Endothelial cell of umbilical vein (primary cell): ENCODE data around the gene MROH9. TPM values are rescaled to one million over a fixed set of nuclear protein-coding genes. Genes with fewer than 3 reads are reported as not detected.

Source experiments
- BruUV-seq: library from RNA; stranded (reverse); fragments of 400-500 nt; replicated peaks from 2 replicates; lab custom pipeline; 2021; lab: Mats Ljungman, UMichigan
- CTCF ChIA-PET: fragments of 300-600, 350-600 bp; sonication (Branson Sonifier 250); formaldehyde crosslinking; loops from one replicate; lab custom pipeline; 2021; ENCODE audit warnings: antibody characterized with exemption, inconsistent platforms; lab: Charles Lee
- POLR2A ChIA-PET: fragments of 300-600, 350-600 bp; sonication (Branson Sonifier 250); formaldehyde crosslinking; loops from one replicate; lab custom pipeline; 2021; ENCODE audit warnings: antibody characterized with exemption, inconsistent platforms; lab: Charles Lee
- DNase-seq: peaks from one replicate; pipeline ENCODE4 v3.0.0-alpha.2; 2011; ENCODE audit warnings: low read depth, low spot score
- FAIRE-seq: peaks from 2 replicates; lab custom pipeline; 2011; peaks lifted over from hg19 to GRCh38; lab: Jason Lieb, UNC
- H2AFZ ChIP-seq: 2 replicates; pipeline ENCODE4 v1.6.0; 2012; ENCODE audit warnings: low read depth, low read length, control low read depth, inconsistent platforms
- H3K27ac ChIP-seq: 2 replicates; pipeline ENCODE4 v1.5.1; 2011; ENCODE audit warnings: low read depth, mild to moderate bottlenecking, control low read depth, low read length, moderate library complexity; ENCODE audit not compliant: insufficient read depth
- H3K27me3 ChIP-seq, 2 experiments: 2 replicates each; pipeline versions ENCODE4 v1.6.0 to v1.6.1; 2011; ENCODE audit warnings: low read length in 2 of 2, mixed read lengths in 1 of 2; ENCODE audit not compliant: control insufficient read depth in 2 of 2, insufficient read depth in 2 of 2
- H3K36me3 ChIP-seq, 2 experiments: 2 replicates in 1 of 2; 3 replicates in 1 of 2; pipeline ENCODE4 v1.5.1; 2011; ENCODE audit warnings: low read length in 2 of 2, mild to moderate bottlenecking in 1 of 2, moderate library complexity in 1 of 2; ENCODE audit not compliant: control insufficient read depth in 2 of 2, insufficient read depth in 2 of 2; ENCODE audit errors: extremely low read depth in 1 of 2
- H3K4me1 ChIP-seq: 3 replicates; pipeline ENCODE4 v1.5.1; 2011; ENCODE audit warnings: mild to moderate bottlenecking, low read length; ENCODE audit not compliant: control insufficient read depth, insufficient read depth; ENCODE audit errors: extremely low read depth
- H3K4me2 ChIP-seq: 2 replicates; pipeline ENCODE4 v1.6.1; 2011; ENCODE audit warnings: low read length, control low read depth, mixed read lengths; ENCODE audit not compliant: insufficient read depth
- H3K4me3 ChIP-seq, 3 experiments: fragments of 200-600 bp in 1 of 3; sonication (generic), shearing (Covaris generic) in 1 of 3; replicated peaks in 1 of 3; 2 replicates each; pipeline ENCODE4 v1.5.1; 2011 to 2016; ENCODE audit warnings: control low read depth in 3 of 3, low read length in 3 of 3, mild to moderate bottlenecking in 2 of 3, inconsistent platforms in 1 of 3, low read depth in 1 of 3, moderate library complexity in 1 of 3; ENCODE audit not compliant: insufficient read depth in 1 of 3
- H3K79me2 ChIP-seq: 2 replicates; pipeline ENCODE4 v1.6.0; 2012; ENCODE audit warnings: low read length, inconsistent platforms; ENCODE audit not compliant: control insufficient read depth, insufficient read depth
- H3K9ac ChIP-seq: replicated peaks from 2 replicates; pipeline ENCODE3; 2011; ENCODE audit warnings: low read length, control low read depth; ENCODE audit not compliant: insufficient read depth; ENCODE audit errors: extremely low read depth
- H3K9me1 ChIP-seq: replicated peaks from 3 replicates; pipeline ENCODE4 v1.6.0; 2011; ENCODE audit warnings: mild to moderate bottlenecking, low read length; ENCODE audit not compliant: control insufficient read depth, insufficient read depth; ENCODE audit errors: extremely low read depth
- H3K9me3 ChIP-seq: replicated peaks from 2 replicates; pipeline ENCODE4 v1.5.1; 2012; ENCODE audit warnings: low read length, inconsistent platforms; ENCODE audit not compliant: control insufficient read depth, insufficient read depth
- H4K20me1 ChIP-seq: replicated peaks from 2 replicates; pipeline ENCODE3; 2011; ENCODE audit warnings: mild to moderate bottlenecking, low read length; ENCODE audit not compliant: control insufficient read depth, insufficient read depth; ENCODE audit errors: extremely low read depth
- CTCF ChIP-seq, 2 donors: IDR thresholded peaks; 1 replicate in 1 of 2; 2 replicates in 1 of 2; pipeline ENCODE4 v1.5.1; 2011; ENCODE audit warnings: low read length in 2 of 2, mild to moderate bottlenecking in 2 of 2, moderate library complexity in 2 of 2, control low read depth in 1 of 2, inconsistent platforms in 1 of 2, low read depth in 1 of 2; ENCODE audit not compliant: insufficient read depth in 1 of 2; ENCODE audit errors: extremely low read depth in 1 of 2
- EZH2 ChIP-seq: IDR thresholded peaks from 2 replicates; pipeline ENCODE4 v1.6.1; 2012; ENCODE audit warnings: borderline replicate concordance, low read depth, mild to moderate bottlenecking, moderate library complexity, low read length, inconsistent platforms; ENCODE audit not compliant: severe bottlenecking
- FOS ChIP-seq: IDR thresholded peaks from 2 replicates; pipeline ENCODE4 v1.6.1; 2011; ENCODE audit warnings: mild to moderate bottlenecking, low read length, moderate library complexity, borderline replicate concordance; ENCODE audit not compliant: insufficient read depth
- GATA2 ChIP-seq: IDR thresholded peaks from 2 replicates; pipeline ENCODE4 v1.7.0; 2011; ENCODE audit warnings: low read depth, mild to moderate bottlenecking, moderate library complexity, mixed read lengths, low read length; ENCODE audit not compliant: insufficient read length, insufficient read depth
- JUN ChIP-seq: IDR thresholded peaks from 2 replicates; pipeline ENCODE4 v1.6.1; 2011; ENCODE audit warnings: borderline replicate concordance, low read depth; ENCODE audit not compliant: insufficient read length, insufficient read depth
- MAX ChIP-seq: IDR thresholded peaks from 2 replicates; pipeline ENCODE4 v1.6.1; 2011; ENCODE audit not compliant: insufficient read depth, insufficient read length
- MYC ChIP-seq: IDR thresholded peaks from one replicate; pipeline ENCODE4 v1.6.1; 2011; ENCODE audit warnings: mild to moderate bottlenecking, low read depth, low read length
- POLR2A ChIP-seq: IDR thresholded peaks from 2 replicates; pipeline ENCODE4 v1.6.1; 2012; ENCODE audit warnings: low read depth, mild to moderate bottlenecking, control low read depth, low read length
- POLR2AphosphoS5 ChIP-seq: IDR thresholded peaks from 2 replicates; pipeline ENCODE4 v1.6.1; 2012; ENCODE audit warnings: low read depth, mild to moderate bottlenecking, control low read depth, low read length, moderate library complexity; ENCODE audit not compliant: insufficient read depth
- dilution Hi-C: fragments of 300-500 bp; cut with MboI; formaldehyde crosslinking; loops from one replicate; pipeline ENCODE4 v1.15.0; 2019; ENCODE audit warnings: low sequenced_read_pairs; ENCODE audit not compliant: extremely low pct_ligation_motif_present
- intact Hi-C: fragments of 100-400 bp; cut with micrococcal nuclease; formaldehyde crosslinking; loops from one replicate; pipeline ENCODE4 v1.10.0; 2022
- polyA plus RNA-seq, 4 experiments: library from polyadenylated mRNA; depleted of rRNA in 3 of 4; stranded (reverse) in 3 of 4; unstranded in 1 of 4; fragments of >200 nt; gene quantifications; 2 replicates each; pipeline versions ENCODE4 v1.2.1 to v1.2.3, GENCODE V29; 2011 to 2012; ENCODE audit warnings: missing spikeins in 1 of 4
- total RNA-seq: library from RNA; stranded (reverse); gene quantifications from 2 replicates; pipeline ENCODE4 v1.2.3, GENCODE V29; 2021

Gene MROH9
- total and polyA plus RNA-seq, 2 donors (not counting 3 experiments of a cell fraction or from before 2014, with no cell fraction given), result not detected

DNA sequence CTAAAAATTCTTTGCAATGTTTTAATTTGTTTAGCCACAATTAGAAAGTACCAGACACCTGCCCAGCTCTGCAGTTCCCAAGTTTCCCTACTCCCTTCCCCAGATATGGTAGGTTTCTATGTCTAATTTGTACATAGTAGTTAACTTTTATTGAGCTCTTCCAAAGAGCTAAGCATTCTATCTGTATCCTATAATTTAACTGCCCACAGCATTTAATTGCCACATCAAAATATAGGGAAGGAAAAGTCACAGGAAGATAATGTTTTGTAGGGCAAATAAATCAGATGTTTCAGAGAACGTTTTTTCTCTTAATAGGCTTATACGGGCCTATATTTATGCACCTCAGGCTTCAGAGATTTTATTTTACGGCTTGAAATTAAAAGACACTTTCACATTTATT, 139.7 kb downstream of the MROH9 start:
- no peak for FAIRE-seq
- Histone ChIP-seq H3K9ac (no peak overlapping the region), H3K4me1 (no peaks in the 10 kb centered on the region), H3K4me3 (no peak overlapping the region), H3K4me2 (no peak overlapping the region), H3K27me3 (no peaks in the 10 kb centered on the region), H3K9me1 (no peaks in the 10 kb centered on the region), H3K79me2 (no peaks in the 10 kb centered on the region), H3K36me3 (no peaks in the 10 kb centered on the region), H3K27ac (no peak overlapping the region), H4K20me1 (no peaks in the 10 kb centered on the region), H2AFZ (no peak overlapping the region), H3K9me3 (no peaks in the 10 kb centered on the region)
- ChIA-PET CTCF (no interaction called here), POLR2A (no interaction called here)
- no peak for TF ChIP-seq GATA2
- TF ChIP-seq POLR2A, result no peak
- no peak for TF ChIP-seq FOS
- no peak for TF ChIP-seq JUN
- TF ChIP-seq MYC, result no peak
- no peak for TF ChIP-seq POLR2AphosphoS5
- TF ChIP-seq EZH2, result no peak
- TF ChIP-seq CTCF (IDR thresholded peaks at IDR 0.05; ENCODE audit: extremely low read depth in 1 of 2, insufficient read depth in 1 of 2, low read depth in 1 of 2, low read length in 2 of 2), result no peak
- TF ChIP-seq MAX, result no peak
- no peak for DNase-seq
- intact Hi-C loops (no loop called here), dilution Hi-C loops (no loop called here)
- BruUV-seq, result no TSS peak
